GM21423 (cell line): ENCODE results near the gene FBXW8.

Experiments
- ATAC-seq: cut with Tn5 transposase; IDR thresholded peaks from one replicate; pipeline ENCODE4 v1.9.1; 2021; ENCODE audit warnings: mild to moderate bottlenecking, moderate library complexity; ENCODE audit not compliant: unreplicated experiment

FBXW8 gene

DNA sequence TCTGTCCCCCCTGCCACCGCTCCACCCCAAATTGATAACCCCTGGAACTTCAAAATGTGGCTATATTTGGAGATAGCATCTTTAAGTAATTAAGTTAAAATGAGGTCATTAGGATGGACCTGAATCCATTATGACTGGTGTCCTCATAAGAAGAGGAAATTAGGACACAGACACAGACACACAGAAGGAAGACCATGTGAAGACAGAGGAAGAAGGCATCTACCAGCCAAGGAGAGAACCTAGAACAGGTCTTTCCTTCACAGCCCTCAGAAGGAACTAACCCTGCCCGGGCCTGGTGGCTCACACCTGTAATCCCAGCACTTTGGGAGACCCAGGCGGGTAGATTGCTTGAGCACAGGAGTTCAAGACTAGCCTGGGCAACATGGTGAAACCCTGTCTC lies 25.9 kb upstream of the FBXW8 start:
- ATAC-seq = no peak

DNA sequence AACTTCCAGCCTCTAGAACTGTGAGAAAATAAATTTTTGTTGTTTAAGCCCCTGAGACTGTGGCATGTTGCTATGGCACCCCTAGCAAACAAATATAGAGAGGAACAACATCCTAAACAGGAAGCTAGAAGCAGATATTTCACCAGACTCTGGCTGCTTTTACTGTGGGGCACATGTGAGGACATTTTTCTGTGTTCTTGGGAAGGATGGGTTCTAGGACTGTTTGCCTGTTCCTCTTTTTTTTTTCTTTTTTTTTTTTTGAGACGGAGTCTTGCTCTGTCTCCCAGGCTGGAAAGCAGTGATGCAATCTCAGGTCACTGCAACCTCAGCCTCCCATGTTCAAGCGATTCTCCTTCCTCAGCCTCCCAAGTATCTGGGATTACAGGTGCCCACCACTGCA lies 25.3 kb upstream of the FBXW8 start:
- ATAC-seq = no peak

DNA sequence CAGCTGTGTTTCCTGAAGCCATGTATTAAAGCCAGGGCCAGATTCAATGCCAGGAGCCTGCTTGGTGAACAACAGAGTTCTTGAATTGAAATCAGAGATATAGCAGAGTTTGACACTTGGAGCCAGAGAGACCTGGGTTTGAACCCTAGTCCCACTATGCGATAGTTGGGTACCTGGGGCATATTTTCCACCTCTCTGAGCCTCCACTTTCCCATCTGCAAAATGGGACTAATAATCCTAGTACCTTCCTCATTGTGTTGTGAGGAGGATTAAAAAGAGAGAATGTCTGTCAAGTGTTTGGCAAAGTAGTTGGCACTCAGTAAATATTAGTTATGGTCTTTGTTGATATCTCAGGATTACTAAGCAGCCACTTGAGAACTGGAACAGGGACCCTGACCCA lies 23.5 kb upstream of the FBXW8 start:
- ATAC-seq = no peak

DNA sequence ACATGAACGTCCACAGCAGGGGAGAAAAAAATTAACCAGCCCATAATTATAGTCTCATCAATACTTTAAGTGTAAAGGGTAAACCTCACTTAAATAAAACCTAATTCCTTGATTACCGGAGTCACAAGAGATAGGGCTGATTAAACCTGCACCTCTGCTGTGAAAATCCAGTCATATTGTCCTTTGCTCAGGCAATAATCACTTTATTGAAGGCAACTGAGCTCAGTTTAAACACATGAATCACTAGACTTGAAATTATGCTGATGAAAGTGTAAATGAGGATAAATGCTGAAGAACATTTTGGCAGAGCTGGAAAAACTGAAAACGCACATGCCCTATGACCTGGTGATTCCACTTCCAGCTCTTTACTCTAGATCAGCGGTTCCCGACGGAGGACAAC lies 22.9 kb upstream of the FBXW8 start:
- no peak for ATAC-seq

DNA sequence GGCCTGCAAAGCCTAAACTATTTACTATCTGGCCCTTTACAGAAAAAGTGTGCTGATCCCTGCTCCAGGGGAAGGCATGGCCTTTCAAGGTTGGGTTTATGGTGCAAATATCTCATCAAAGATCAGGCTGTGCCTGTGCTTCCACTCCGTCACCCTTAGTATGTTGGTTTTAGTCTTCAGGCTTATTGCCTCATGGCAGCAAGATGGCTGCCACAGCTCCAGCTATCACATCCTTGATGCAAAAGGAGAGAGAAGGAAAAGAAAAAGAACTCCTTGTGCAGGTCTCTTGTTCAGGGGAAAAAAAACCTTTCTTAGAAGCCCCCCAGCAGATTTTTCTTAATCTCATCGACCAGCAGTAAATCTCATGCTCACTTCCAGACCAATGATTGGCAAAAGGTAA lies 20.4 kb upstream of the FBXW8 start:
- ATAC-seq = no peak

DNA sequence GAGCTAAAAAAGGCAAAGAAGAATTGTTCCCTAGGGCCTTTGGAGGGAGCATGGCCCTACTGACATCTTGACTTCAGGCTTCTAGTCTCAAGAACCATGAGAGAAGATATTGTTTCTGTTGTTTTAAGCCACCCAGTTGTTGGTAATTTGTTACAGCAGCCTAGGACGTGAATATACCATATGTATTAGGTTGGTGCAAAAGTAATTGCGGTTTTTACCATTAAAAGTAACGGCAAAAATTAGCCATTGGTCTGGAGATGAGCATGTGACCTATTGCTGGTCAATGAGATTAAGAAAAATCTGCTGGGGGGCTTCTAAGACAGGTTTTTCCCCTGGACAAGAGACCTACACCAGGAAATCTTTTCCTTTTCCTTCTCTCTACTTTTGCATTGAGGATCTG lies 19.7 kb upstream of the FBXW8 start:
- ATAC-seq = no peak

DNA sequence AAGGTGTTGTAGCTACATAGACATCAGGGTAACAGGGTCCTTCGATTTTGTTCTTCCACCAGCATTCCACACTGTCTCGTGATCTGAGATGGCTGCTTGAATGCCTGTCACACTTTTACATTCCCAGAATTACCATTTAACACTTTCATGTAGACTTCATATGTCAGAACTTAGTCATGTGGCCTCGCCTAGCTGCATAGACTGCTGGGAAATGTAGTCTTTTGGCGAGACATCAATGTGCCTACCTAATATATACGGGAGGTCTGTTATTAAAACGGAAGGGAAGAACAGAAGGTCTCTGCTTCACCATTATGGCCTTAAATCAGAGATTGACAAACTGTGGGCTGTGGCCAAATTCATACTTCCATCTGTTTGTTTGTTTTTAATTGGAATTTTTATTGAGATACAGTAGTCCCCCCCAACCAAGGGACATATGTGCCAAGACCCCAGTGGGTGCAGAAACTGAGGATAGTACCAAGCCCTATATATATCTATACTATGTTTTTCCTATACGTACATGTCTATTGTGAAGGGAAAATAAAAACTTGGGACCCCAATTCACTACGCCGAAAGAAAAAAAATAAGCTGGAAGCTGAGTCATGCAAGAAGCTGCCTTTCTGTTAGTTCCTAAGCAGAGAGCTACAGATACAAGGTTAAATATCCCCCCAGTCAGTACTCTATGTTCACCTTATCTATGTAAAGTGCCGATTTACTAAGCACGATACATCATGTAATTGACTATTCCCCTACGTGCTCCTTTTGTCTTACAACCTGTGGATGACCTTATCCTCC lies 18.2 kb upstream of the FBXW8 start:
- no peak for ATAC-seq

DNA sequence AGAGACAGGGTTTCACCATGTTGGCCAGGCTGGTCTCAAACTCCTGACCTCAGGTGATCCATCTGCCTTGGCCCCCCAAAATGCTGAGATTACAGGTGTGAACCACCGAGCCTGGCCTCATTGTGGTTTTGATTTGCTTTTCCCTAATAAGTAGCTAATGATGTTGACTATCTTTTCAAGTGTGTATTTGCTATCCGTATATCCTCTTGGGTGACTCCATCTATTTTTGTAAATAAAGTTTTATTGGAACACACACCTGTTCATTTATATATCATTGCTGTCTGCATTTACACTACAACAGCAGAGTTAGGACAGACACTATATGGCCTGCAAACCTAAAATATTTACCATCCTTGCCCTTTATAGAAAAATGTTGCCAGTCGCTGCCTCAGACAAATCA lies 15.8 kb upstream of the FBXW8 start:
- ATAC-seq = no peak

DNA sequence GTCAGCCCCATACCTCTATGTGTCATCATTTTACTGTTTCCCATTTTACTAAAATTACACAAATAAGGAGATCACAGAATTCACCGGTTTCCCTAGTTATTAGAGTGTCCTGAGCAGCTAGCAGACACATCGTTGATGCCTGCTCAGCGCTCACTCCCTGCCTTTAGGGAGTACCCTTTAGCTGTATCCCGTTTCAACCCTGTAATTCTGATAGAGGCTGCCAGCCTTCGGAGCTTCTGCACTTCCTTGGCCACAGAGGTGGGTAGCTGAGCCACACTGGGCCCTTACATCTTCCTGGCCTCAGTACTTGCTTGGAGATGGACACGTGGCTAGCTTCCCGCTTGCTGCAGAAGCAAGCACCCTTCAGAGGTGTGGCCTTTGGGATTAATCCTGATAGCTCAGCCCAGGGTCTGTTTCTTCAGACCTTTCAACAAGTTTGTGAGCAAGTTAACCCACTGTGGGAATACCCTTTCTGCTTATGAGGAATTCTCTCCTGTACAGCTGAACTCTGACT lies 14.3 kb upstream of the FBXW8 start:
- ATAC-seq = no peak

DNA sequence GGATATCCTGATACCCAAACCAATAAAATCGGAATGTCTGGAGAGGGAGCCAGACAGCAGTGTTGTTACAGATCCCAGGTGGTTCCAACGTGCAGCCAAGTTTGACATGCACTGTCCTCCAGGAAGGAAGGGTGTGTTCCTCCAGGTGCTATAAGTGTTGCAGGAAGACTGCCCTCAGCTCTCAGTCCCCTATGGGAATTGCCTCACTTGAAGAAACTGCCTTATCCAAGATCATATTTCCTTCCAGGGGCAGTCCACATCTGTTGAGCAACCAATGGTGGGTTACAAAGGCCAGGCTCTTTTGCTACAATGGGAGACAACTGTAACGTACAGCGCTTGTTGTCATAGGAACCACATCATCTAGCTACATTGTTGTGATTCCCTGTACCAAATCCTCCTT lies 13.3 kb upstream of the FBXW8 start:
- no peak for ATAC-seq

DNA sequence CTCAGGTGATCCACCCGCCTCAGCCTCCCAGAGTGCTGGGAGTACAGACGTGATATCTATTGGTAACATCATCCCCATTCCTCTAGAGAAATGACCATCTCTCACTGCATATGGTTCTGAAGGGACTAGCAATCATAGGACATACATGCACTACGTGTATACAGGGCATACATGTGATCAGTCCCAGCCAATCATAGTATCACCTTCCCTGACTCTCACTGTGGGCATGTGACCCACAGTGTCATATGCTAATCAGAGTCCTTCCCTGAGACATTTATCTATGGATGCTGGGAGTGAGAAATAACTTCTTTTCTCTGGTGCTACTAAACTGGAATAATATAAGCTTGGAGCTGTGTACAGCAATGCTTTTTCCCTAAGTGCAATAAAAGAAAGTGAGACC lies 12.1 kb upstream of the FBXW8 start:
- no peak for ATAC-seq

DNA sequence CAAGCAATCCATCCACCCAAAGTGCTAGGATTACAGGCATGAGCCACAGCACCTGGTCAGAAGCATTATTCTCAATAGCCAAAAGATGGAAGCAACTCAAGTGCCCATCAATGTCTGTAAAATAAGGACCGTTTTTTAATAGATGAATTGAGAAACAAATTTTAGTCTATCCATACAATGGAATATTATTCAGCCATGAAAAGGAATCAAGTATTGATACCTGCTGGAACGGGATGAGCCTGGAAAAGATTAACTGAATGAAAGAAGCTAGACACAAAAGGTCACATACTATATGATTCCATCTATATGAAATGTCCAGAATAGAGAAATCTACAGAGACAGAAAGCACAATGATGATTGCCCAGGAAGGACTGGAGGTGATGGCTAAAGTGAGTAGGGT lies 9.1 kb upstream of the FBXW8 start:
- no peak for ATAC-seq

DNA sequence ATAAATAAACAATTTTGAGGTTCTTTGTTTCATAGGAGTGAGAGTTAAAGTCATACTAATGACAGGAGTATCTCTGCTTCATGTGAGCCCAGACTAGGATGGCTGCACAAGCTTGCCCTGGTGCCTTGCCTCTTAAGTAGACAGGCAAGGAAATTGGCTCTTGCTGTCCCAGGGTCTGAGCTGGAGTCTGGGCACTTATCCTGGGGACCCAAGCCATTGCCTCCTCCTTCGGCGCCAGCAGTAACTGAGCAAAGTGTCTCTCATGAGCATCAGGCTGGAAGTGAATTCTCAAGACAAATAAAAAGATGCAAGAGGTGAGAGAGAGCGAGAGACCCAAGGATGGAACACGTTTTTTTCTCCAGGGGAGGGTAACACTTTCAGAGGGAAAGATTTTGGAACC lies 6.9 kb upstream of the FBXW8 start:
- ATAC-seq = no peak

DNA sequence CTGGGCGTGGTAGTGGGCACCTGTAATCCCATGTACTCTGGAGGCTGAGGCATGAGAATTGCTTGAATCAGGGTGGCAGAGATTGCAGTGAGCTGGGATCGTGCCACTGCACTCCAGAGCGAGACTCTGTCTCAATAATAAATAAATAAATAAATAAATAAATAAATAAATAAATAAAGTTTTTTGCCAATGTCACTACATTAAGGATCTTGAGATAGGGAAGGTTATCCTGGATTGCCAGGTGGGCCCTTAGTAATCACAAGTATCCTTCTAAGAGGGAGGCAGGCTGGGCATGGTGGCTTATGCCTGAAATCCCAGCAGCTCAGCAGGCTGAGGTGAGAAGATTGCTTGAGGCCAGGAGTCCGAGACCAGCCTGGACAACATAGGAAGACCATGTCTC lies 4.5 kb upstream of the FBXW8 start:
- no peak for ATAC-seq

DNA sequence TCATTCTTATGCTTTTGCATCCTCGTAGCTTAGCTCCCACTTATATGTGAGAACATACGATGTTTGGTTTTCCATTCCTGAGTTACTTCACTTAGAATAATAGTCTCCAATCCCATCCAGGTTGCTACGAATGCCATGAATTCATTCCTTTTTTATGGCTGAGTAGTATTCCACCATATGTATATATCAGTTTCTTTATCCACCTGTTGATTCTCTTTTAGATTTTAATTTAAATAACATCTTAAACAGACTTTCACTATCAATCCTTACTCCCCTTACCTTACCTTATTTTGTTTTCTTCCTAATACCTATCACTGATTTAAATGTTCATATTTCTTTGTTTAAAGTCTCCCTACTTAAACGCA lies 488 bp upstream of the FBXW8 start:
- ATAC-seq = no peak

DNA sequence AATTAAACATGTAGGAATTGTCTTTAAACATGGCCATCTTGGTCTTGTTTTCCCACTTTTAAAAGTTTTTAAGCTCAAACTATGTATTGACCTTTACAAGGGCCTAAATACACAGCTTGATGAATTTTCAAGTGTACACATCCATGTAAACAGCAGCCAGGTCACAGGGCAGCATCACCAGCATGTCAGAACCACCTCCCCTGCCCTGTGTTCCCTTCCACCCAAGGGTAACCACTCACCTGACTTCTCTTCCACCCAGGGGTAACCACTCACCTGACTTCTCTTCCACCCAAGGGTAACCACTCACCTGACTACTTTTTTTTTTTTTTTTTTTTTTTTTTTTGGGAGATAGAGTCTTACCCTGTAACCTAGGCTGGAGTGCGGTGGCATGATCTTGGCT lies 4.6 kb downstream of the FBXW8 start:
- no peak for ATAC-seq

DNA sequence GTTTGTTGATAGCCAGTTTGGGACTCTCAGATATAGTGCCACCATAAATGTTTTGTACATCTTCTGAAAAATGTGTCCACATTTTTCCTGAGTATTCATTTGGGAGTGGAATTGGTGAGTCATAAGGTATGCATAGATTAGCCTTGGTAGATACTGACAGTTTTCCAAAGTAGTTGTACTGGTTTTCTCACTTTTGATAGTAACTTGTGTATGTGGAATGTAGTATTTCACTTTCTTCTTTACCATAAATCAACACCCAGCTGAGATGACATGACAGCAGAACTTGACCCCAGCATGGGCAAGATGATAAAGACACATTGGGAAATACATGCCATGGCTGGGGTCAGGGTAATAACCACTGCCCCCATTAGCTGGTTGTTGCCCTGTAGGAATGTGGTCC lies 5.4 kb downstream of the FBXW8 start:
- no peak for ATAC-seq

DNA sequence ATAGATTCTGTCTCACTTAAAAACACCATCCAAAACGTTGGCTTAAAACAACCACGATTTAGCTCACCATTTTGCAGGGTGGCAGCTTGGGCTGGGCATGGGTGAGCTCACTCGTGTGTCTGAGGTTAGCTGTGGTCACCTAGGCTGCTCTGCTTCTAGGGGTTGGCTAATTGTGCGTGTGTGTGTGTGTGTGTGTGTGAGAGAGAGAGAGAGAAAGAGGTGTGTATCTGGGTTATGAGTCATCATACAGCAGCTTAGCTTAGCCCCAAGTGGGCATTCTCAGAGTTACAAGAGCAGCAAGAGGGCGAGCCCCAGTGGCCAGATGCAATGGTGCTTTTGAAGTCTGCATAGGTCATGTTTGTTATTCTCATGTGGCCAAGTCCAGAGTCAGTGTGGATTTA lies 6.0 kb downstream of the FBXW8 start:
- peak; percentile 89 for ATAC-seq

DNA sequence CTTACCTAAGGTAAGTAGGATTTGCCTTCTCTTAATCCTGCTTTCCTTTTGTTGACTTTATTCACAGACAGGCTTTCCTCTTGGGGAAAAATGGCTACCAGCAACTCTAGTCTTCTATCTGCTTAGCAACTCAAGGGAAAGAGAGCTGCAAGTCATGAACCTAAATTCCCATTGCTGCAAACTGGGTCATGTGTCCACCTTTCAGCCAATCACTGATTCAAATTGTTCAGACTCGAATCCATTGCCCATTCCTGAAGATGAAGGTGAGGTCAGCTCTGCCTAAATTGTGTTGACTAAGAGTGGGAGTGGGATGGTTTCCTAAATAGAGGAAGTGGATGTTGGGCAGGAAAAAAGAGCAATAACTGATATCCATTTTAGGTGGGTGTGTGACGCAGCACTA lies 7.7 kb downstream of the FBXW8 start:
- ATAC-seq = no peak

DNA sequence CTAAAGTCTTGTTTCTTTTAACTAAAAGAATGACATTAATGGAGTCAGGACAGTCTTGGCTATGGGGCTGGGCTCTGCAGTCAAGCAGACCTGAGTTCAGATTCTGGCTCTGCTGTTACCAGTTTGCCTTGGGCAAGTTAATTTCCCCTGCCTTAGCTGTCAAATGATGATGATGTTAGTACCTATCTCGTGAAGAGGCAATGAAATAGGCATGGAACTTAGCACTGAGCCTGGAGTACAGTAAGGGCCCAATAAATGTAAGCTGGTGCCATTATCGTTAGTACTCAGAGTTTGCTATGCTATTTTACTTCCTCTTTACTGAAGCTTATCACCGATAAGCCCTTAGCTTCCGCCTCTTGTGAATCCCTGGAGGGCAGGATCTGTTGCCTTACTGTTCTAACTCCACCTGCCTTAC lies 8.5 kb downstream of the FBXW8 start:
- no peak for ATAC-seq

DNA sequence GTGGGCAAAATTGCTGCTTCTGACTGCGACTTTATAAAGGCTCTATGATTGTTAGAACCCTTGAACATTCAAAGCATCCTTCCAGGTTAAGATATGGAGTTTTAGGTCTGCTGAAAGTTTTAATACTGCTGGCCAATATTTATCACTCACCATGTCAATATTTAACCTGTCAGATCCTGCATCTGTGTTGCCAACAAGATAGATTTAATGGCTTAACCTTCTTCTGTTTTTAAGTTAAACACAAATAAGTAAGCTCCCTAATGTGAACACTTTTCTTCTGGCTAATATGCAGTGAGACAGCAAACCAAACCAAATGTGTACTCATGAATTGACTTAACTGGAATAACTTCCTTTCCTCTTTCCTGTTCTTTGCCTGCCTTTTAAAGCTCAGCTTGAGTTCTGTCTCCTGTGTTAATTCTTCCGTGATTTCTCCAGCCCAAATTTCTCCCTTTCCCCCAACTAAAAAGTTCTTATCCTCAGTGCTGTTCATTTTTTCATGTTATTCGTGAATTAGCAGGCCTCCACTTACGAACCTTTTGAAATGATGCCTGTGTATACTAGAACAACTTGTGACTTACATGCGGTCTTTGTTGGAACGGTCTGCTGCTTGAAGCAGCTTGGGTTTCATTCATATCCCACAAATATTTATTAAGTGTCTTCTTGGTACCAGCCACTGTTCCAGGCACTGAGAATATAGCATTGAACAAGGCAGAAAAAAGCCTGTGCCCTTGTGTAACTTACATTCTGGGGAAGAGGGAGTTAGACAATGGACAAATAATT lies 9.1 kb downstream of the FBXW8 start:
- no peak for ATAC-seq

DNA sequence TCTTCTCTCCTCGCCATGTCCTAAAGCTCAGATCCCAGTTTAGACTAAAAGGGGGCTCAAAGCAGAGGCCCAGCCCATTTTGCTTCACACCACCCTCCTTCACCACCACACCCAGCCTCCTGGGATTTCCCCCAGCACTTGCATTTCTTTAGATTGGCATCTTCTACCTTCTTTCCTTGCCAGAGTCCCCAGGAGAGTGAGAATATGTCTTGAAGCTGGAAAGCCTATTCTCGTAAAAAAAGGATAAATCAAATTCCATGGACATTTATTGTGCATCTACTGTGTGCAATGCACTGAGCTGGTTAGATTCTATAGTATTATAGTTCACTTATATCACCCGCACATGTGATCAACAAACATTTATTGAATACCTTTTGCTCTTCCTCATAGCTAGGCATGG lies 10.2 kb downstream of the FBXW8 start:
- ATAC-seq = no peak
